H1 (cell line): ENCODE measurements around the gene BGLAP. TPM values are rescaled to one million over a fixed set of nuclear protein-coding genes. Genes with fewer than 3 reads are reported as not detected.

Source experiments
- RFX5 ChIP-seq: IDR thresholded peaks from 2 replicates; pipeline ENCODE4 v1.6.1; 2011; ENCODE audit warnings: low read depth, low read length, improper control_type of control experiment, borderline replicate concordance
- polyA plus RNA-seq, 7 experiments: library from polyadenylated mRNA; depleted of rRNA in 3 of 7; stranded (reverse) in 5 of 7; unstranded in 2 of 7; fragments of >200 nt in 5 of 7; fragments of 200-250 nt in 2 of 7; gene quantifications; 1 replicate in 5 of 7; 2 replicates in 1 of 7; 4 replicates in 1 of 7; pipeline versions ENCODE4 v1.2.1 to v1.2.3, GENCODE V29; 2011 to 2013; ENCODE audit warnings: missing spikeins in 2 of 7, mixed read lengths in 2 of 7
- total RNA-seq: library from RNA; stranded (reverse); fragmentation: NEBNext Ultra II Directional; extraction: Animal tissue kit (Norgen Biotek cat#: 25700); gene quantifications from 2 replicates; pipeline ENCODE4 v1.2.1, GENCODE V29; 2021
- TF ChIP-seq, protein P1 (sequence below): fragments of 300-600 bp; sonication (generic); IDR thresholded peaks from 2 replicates; pipeline ENCODE4 v1.7.1; 2012; ENCODE audit warnings: low read length, moderate library complexity, mild to moderate bottlenecking, inconsistent platforms; ENCODE audit not compliant: insufficient replicate concordance

BGLAP gene
- total and polyA plus RNA-seq, 2 of the 8 experiments (the other 6 are each of a cell fraction or from before 2014, with no cell fraction given) = 1.2 to 1.5 TPM

DNA sequence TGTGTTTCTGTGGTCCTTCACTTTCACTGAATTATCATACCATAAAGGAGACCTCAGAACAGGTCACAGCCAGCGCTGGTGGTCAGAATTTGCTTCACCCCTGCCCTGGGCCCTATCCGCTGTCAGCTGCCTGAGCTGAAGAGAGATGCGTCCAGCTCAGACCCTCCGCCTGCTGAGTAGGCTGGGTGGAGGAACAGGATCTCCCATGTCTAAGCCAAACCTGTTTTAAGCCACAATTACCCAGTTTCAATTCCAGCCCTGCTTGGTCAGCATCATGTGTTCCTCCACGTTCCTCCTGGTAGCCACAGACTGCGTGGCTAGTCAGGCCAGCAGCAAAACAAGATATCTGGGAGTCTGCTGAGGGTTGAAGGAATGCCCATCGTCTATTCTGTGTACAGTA is 13.5 kb upstream of the BGLAP start (continued):
- TF ChIP-seq, protein P1, sequence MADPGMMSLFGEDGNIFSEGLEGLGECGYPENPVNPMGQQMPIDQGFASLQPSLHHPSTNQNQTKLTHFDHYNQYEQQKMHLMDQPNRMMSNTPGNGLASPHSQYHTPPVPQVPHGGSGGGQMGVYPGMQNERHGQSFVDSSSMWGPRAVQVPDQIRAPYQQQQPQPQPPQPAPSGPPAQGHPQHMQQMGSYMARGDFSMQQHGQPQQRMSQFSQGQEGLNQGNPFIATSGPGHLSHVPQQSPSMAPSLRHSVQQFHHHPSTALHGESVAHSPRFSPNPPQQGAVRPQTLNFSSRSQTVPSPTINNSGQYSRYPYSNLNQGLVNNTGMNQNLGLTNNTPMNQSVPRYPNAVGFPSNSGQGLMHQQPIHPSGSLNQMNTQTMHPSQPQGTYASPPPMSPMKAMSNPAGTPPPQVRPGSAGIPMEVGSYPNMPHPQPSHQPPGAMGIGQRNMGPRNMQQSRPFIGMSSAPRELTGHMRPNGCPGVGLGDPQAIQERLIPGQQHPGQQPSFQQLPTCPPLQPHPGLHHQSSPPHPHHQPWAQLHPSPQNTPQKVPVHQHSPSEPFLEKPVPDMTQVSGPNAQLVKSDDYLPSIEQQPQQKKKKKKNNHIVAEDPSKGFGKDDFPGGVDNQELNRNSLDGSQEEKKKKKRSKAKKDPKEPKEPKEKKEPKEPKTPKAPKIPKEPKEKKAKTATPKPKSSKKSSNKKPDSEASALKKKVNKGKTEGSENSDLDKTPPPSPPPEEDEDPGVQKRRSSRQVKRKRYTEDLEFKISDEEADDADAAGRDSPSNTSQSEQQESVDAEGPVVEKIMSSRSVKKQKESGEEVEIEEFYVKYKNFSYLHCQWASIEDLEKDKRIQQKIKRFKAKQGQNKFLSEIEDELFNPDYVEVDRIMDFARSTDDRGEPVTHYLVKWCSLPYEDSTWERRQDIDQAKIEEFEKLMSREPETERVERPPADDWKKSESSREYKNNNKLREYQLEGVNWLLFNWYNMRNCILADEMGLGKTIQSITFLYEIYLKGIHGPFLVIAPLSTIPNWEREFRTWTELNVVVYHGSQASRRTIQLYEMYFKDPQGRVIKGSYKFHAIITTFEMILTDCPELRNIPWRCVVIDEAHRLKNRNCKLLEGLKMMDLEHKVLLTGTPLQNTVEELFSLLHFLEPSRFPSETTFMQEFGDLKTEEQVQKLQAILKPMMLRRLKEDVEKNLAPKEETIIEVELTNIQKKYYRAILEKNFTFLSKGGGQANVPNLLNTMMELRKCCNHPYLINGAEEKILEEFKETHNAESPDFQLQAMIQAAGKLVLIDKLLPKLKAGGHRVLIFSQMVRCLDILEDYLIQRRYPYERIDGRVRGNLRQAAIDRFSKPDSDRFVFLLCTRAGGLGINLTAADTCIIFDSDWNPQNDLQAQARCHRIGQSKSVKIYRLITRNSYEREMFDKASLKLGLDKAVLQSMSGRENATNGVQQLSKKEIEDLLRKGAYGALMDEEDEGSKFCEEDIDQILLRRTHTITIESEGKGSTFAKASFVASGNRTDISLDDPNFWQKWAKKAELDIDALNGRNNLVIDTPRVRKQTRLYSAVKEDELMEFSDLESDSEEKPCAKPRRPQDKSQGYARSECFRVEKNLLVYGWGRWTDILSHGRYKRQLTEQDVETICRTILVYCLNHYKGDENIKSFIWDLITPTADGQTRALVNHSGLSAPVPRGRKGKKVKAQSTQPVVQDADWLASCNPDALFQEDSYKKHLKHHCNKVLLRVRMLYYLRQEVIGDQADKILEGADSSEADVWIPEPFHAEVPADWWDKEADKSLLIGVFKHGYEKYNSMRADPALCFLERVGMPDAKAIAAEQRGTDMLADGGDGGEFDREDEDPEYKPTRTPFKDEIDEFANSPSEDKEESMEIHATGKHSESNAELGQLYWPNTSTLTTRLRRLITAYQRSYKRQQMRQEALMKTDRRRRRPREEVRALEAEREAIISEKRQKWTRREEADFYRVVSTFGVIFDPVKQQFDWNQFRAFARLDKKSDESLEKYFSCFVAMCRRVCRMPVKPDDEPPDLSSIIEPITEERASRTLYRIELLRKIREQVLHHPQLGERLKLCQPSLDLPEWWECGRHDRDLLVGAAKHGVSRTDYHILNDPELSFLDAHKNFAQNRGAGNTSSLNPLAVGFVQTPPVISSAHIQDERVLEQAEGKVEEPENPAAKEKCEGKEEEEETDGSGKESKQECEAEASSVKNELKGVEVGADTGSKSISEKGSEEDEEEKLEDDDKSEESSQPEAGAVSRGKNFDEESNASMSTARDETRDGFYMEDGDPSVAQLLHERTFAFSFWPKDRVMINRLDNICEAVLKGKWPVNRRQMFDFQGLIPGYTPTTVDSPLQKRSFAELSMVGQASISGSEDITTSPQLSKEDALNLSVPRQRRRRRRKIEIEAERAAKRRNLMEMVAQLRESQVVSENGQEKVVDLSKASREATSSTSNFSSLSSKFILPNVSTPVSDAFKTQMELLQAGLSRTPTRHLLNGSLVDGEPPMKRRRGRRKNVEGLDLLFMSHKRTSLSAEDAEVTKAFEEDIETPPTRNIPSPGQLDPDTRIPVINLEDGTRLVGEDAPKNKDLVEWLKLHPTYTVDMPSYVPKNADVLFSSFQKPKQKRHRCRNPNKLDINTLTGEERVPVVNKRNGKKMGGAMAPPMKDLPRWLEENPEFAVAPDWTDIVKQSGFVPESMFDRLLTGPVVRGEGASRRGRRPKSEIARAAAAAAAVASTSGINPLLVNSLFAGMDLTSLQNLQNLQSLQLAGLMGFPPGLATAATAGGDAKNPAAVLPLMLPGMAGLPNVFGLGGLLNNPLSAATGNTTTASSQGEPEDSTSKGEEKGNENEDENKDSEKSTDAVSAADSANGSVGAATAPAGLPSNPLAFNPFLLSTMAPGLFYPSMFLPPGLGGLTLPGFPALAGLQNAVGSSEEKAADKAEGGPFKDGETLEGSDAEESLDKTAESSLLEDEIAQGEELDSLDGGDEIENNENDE = no peak
- TF ChIP-seq RFX5 = no peak
